GM18867 (cell line): ENCODE data around the gene WNT9B.
A peak's percentile ranks its signal among the peaks of the same experiment; 100 is the strongest.
"Not testable (repeated sequence)": the region's sequence is repeated elsewhere in the genome, so short reads cannot be mapped to it uniquely, and the experiment has no call there.

Source experiments
- ATAC-seq: cut with Tn5 transposase; IDR thresholded peaks from one replicate; pipeline ENCODE4 v1.9.1; 2021; ENCODE audit warnings: mild to moderate bottlenecking, moderate library complexity; ENCODE audit not compliant: unreplicated experiment

Gene WNT9B

DNA sequence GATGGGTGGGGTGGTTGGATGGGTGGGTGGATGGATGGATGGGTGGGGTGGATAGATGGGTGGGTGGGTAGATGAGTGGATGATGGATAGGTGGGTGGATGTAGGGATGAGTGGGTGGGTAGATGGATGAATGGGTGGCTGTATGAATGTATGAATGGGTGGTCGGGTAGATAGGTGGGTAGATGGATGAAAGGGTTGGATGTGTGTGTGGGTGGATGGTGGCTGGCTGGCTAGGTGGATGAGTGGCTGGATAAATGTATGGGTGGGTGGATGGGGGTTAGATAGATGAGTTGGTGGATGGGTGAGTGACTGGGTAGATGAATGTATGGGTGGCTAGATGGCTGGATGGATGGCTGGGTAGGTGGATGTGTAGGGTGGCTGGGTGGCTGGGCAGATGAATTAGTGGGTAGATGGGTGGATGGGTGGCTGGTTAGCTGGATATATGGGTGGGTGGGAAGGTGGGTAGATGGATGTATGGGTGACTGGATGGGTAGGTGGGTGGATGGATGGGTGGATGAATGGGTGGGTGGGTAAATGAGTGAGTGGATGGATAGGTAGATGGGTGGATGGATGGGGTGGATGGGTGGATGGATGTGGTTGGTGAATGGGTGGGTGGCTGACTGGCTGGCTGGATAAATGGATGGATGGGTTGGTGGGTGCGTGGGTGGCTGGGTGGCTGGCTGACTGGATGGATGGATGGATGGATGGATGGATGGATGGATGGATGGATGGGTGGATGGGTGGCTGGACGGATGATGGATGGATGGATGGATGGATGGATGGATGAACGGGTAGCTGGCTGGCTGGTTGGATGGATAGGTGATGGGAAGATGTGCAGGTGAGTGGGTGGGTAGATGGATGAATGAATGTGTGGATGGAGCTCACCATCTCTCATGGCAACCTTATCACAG is 52.6 kb downstream of the WNT9B start:
- no peak for ATAC-seq

- no peak for ATAC-seq
These were observed 56.8 kb downstream of the WNT9B start for GRCh38 chr17:46908068-46908737.

DNA sequence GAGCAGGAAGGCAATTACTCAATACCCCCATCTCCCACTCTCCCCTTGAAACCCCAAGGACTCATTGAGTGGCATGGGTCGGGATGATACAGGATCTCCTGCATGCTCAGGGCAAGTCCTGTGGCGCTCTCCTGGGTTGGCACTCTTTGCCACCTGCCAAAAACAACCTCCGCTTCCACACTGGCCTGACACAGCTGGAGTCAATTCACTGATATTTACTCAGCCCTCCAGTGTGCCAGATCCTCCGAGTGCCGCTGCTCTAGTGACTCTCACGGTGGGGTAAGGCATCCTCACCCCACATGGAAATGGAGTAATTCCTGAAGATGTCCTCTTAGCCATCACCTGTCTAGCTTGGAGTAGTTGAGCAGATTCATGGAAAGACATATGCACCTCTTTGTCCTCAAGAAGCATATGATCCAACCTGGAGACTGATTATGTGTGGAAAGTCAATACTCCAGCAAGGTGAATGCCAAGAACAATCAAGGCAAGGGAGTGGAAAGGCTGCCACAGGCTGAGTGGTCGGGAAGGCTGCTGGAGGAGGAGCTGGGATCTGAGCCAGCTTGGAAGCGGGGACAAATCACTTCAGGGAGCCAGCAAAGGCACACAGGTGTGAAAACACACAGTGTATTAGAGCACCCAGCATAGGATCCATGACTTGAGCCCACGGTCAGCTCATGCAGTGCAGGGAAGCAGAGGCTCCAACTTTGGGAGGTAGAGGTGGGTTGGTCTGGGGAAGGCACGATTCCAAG is 59.0 kb downstream of the WNT9B start:
- ATAC-seq, result no peak

- no peak for ATAC-seq
These were observed 59.9 kb downstream of the WNT9B start for GRCh38 chr17:46911311-46911710.

DNA sequence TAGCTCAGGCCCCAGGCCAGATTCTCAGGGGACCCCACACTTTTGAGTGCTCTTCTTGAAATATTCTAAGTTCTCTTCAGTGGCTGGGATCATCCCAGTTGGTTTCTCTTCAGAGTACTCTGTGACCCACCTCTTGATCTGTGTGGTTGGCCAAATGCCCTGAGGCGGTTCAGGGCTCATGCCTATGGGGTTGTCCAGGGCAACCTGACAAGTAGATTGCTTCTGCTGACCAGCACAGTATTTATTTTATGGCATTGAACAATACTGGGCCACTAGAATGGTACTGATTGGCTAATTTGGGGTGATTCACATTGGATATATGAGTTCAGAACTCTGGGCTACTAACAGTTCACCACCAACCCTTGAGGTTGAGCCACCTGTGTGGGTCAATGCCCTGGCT is 64.2 kb downstream of the WNT9B start:
- no peak for ATAC-seq

GRCh38 chr17:46916211-46916610 is 64.8 kb downstream of the WNT9B start:
- no peak for ATAC-seq

GRCh38 chr17:46916623-46917022 is 65.2 kb downstream of the WNT9B start:
- no peak for ATAC-seq

GRCh38 chr17:46917041-46917440 is 65.7 kb downstream of the WNT9B start:
- ATAC-seq, result no peak

GRCh38 chr17:46917516-46917915 is 66.1 kb downstream of the WNT9B start:
- no peak for ATAC-seq

DNA sequence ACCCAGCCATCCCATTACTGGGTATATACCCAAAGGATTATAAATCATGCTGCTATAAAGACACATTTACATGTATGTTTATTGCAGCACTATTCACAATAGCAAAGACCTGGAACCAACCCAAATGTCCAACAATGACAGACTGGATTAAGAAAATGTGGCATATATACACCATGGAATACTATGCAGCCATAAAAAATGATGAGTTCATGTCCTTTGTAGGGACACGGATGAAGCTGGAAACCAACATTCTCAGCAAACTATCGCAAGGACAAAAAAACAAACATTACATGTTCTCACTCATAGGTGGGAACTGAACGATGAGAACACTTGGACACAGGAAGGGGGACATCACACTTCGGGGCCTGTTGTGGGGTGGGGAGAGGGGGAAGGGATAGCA is 70.6 kb downstream of the WNT9B start:
- not testable (repeated sequence) for ATAC-seq

- no peak for ATAC-seq
These were observed 71.1 kb downstream of the WNT9B start for GRCh38 chr17:46922487-46922803.

- peak; percentile 84 for ATAC-seq
These were observed 71.6 kb downstream of the WNT9B start, which contains the start of gene GOSR2 for GRCh38 chr17:46922804-46923635. GOSR2 (plus strand) TSS chr17:46923160; CDS start chr17:46923193, 33 bp downstream.

GRCh38 chr17:46925185-46925868 is 73.9 kb downstream of the WNT9B start:
- ATAC-seq, result no peak

DNA sequence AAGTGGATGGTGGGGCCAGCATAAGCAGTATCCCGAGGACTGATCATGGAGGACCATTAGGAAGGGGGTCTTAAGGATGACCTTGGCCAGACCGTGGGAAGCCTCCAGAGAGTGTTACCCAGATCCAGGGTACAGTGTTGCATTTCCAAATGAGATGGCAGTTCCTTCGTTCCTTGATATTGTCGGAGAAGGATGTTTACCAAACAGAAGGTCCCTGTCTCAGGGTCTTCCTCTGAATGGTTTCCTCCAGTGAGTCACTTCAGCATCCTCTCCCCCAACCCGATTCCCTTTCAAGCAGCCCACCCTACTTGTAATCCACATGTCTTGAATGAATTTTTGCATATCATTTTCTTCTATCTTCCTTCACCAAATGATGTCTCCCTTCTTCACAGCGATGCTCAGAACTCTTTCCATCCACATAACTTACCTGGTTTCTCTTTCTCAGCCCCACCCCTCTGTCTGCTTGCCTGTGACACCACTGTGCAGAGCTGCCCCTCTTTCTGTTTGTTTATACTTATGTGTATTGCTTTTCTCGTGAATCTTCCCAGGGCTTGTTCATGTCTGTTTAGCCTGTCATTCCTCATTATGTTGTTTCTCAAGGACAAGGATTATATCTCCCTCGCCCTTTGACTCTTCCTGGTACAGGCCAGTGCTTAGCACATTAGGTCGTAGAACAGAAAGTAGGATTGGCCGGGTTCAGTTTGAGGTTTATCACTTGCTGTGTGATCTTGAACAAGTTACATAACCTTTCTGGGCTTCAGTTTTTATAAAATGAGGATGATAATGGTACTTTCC is 77.3 kb downstream of the WNT9B start:
- no peak for ATAC-seq

- no peak for ATAC-seq
These were observed 78.0 kb downstream of the WNT9B start for GRCh38 chr17:46929413-46929812.

DNA sequence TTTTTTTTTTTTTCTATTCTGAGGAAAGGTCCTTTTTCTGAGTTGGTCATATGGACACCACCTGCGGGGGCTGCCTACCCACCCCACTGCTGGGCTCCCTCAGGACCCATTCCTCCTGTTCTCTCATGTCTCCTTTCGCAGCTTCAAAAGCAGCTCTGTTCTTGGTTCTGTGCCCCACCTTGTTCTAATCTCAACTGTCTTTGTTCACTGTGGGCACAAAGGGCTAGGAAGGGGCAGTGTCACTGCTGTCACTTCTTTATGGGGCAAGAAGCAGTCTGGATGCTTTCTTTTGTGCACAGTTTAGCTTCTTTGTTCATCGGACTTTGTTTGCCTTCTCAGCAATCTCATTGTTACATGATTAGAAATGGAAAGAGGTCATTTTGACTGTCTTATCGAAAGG is 78.7 kb downstream of the WNT9B start:
- ATAC-seq, result no peak

GRCh38 chr17:46931596-46931995 is 80.2 kb downstream of the WNT9B start:
- no peak for ATAC-seq

- no peak for ATAC-seq
These were observed 84.4 kb downstream of the WNT9B start for GRCh38 chr17:46935658-46936266.
